Measurements from ENCODE around the gene COIL. TPM values are rescaled to one million over a fixed set of nuclear protein-coding genes. Genes with fewer than 3 reads are reported as not detected.

COIL gene
- total and polyA plus RNA-seq, 9 of the 15 experiments (the other 6 are each of a cell fraction or from before 2014, with no cell fraction given): 23.9 to 41.3 (median 28.7) TPM

GRCh38 chr17:56976941-56977608 lies 16.2 kb upstream of the COIL start (continued):
- TF ChIP-seq ZNF3 (CRISPR knock-in tag; IDR thresholded peaks at IDR 0.05): no peak
- TF ChIP-seq ZFPM2 (CRISPR knock-in tag; IDR thresholded peaks at IDR 0.05): no peak
- no peak for TF ChIP-seq TCF15 (CRISPR knock-in tag; IDR thresholded peaks at IDR 0.05)
- no peak for TF ChIP-seq MLLT1 (IDR thresholded peaks at IDR 0.05)
- TF ChIP-seq BRD9 (IDR thresholded peaks at IDR 0.05; ENCODE audit: low read depth, partially characterized antibody): peak; percentile 40
- no peak for TF ChIP-seq ZSCAN32 (CRISPR knock-in tag; IDR thresholded peaks at IDR 0.05)
- TF ChIP-seq DMBX1 (CRISPR knock-in tag; IDR thresholded peaks at IDR 0.05; ENCODE audit: borderline replicate concordance): no peak
- TF ChIP-seq SREBF2 (CRISPR knock-in tag; IDR thresholded peaks at IDR 0.05): no peak
- no peak for TF ChIP-seq MIER1 (IDR thresholded peaks at IDR 0.05; ENCODE audit: low read depth)
- no peak for TF ChIP-seq ZNF518B (CRISPR knock-in tag; IDR thresholded peaks at IDR 0.05)
- 0 out of 2 replicates have a peak, but pooled peaks have one; percentile 8 for TF ChIP-seq ZNF316 (IDR thresholded peaks at IDR 0.05)
- TF ChIP-seq BACH1 (tag; IDR thresholded peaks at IDR 0.05): 0 out of 2 replicates have a peak, but pooled peaks have one; percentile 6
- TF ChIP-seq CLOCK (CRISPR knock-in tag; IDR thresholded peaks at IDR 0.05; ENCODE audit: borderline replicate concordance): no peak
- no peak for TF ChIP-seq RHOXF2B (CRISPR knock-in tag; conservative IDR thresholded peaks at IDR 0.05)
- TF ChIP-seq ZBTB1 (CRISPR knock-in tag; IDR thresholded peaks at IDR 0.05; ENCODE audit: borderline replicate concordance, low read depth): no peak
- no peak for TF ChIP-seq ZBED1 (IDR thresholded peaks at IDR 0.05)
- no peak for TF ChIP-seq ZNF347 (CRISPR knock-in tag; IDR thresholded peaks at IDR 0.05; ENCODE audit: low read depth)
- TF ChIP-seq MAFG (tag; conservative IDR thresholded peaks at IDR 0.05): 0 out of 2 replicates have a peak, but pooled peaks have one; percentile 17
- no peak for TF ChIP-seq CC2D1A (IDR thresholded peaks at IDR 0.05)
- no peak; the same call in 1 of the 2 replicates for TF ChIP-seq POLR2H (tag; IDR thresholded peaks at IDR 0.05; ENCODE audit: low read depth)
- no peak for TF ChIP-seq ZNF431 (CRISPR knock-in tag; IDR thresholded peaks at IDR 0.05)
